Measurements from ENCODE around the gene LPP.
"Not testable (repeated sequence)": the region's sequence is repeated elsewhere in the genome, so short reads cannot be mapped to it uniquely, and the experiment has no call there.

The LPP gene

GRCh38 chr3:188440340-188440972 lies 286.5 kb downstream of the LPP start:
- DNase-seq (ENCODE audit: extremely low spot score) = no peak
- ChIA-PET POLR2A (no interaction called here), CTCF (no interaction called here)
- TF ChIP-seq, protein P1, sequence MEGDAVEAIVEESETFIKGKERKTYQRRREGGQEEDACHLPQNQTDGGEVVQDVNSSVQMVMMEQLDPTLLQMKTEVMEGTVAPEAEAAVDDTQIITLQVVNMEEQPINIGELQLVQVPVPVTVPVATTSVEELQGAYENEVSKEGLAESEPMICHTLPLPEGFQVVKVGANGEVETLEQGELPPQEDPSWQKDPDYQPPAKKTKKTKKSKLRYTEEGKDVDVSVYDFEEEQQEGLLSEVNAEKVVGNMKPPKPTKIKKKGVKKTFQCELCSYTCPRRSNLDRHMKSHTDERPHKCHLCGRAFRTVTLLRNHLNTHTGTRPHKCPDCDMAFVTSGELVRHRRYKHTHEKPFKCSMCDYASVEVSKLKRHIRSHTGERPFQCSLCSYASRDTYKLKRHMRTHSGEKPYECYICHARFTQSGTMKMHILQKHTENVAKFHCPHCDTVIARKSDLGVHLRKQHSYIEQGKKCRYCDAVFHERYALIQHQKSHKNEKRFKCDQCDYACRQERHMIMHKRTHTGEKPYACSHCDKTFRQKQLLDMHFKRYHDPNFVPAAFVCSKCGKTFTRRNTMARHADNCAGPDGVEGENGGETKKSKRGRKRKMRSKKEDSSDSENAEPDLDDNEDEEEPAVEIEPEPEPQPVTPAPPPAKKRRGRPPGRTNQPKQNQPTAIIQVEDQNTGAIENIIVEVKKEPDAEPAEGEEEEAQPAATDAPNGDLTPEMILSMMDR (IDR thresholded peaks at IDR 0.05; ENCODE audit: control extremely low read depth, extremely low read depth, low read depth, missing control alignments) = no peak

DNA sequence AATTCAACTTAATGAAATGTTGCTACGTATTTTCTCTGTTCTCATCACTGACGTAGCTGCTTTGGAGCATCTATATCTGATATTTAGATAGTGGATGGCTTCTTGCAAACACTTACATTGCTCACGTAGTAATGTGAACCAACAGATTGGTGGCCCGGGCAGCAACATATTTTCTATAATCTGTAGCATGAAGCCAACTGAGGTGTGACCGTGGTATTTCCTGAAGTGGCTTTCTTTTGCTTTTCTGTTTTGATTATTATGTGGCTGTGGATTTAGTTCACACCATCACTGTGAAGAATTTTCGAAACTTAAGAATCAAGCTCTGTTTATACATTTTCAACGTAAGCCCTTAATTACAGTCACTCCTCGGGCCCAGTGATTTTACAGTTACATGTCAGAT lies 288.5 kb downstream of the LPP start:
- ChIA-PET POLR2A (no interaction called here), CTCF (interaction anchor here (0.7 kb wide), 1 partner anchor 25 kb away, joined by 3 read pairs; no protein-coding TSS in a partner anchor)
- TF ChIP-seq, protein P1 (IDR thresholded peaks at IDR 0.05; ENCODE audit: control extremely low read depth, extremely low read depth, low read depth, missing control alignments) = no peak
- DNase-seq (ENCODE audit: extremely low spot score) = no peak

- POLR2A ChIA-PET; CTCF ChIA-PET; DNase-seq (ENCODE audit: extremely low spot score): not testable (repeated sequence)
These were observed 291.2 kb downstream of the LPP start for GRCh38 chr3:188445175-188445574.

GRCh38 chr3:188446014-188446413 lies 292.1 kb downstream of the LPP start:
- DNase-seq (ENCODE audit: extremely low spot score) = peak; percentile 7
- CTCF ChIA-PET = interaction anchor here (1.1 to 1.6 kb wide), 2 partner anchors 9 to 28 kb away, joined by 3 read pairs; no protein-coding TSS in a partner anchor
- TF ChIP-seq, protein P1 (IDR thresholded peaks at IDR 0.05; ENCODE audit: control extremely low read depth, extremely low read depth, low read depth, missing control alignments) = no peak
- POLR2A ChIA-PET = no interaction called here

DNA sequence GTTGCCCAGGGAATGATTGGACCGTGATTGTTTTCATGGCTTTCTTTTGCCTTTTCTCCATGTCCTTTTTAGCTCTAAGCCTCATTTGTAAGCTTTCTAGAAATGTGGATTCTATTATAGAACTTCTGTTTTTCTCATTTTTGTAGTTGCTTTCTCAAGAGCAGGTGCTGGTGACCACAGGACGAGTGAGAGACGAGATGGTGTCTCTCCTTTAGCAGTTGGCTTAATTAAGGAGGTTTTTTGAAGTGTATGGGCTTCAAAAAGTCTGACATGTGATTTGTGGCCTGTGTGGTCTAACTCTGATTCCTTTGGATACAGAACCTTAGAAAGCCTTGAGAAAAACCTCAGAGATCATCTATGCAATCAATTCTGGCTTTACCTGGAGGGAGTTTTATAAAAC lies 292.8 kb downstream of the LPP start:
- CTCF ChIA-PET = interaction anchor here (1.1 to 1.6 kb wide), 2 partner anchors 8 to 27 kb away, joined by 3 read pairs; no protein-coding TSS in a partner anchor
- TF ChIP-seq, protein P1 (IDR thresholded peaks at IDR 0.05; ENCODE audit: control extremely low read depth, extremely low read depth, low read depth, missing control alignments) = no peak
- peak; percentile 11 for DNase-seq (ENCODE audit: extremely low spot score)
- POLR2A ChIA-PET = no interaction called here

- TF ChIP-seq, protein P1 (IDR thresholded peaks at IDR 0.05; ENCODE audit: control extremely low read depth, extremely low read depth, low read depth, missing control alignments) = no peak
- no peak for DNase-seq (ENCODE audit: extremely low spot score)
- ChIA-PET POLR2A (no interaction called here), CTCF (interaction anchor here (1.5 kb wide), 1 partner anchor 10 kb away, joined by 3 read pairs; no protein-coding TSS in a partner anchor)
These were observed 294.9 kb downstream of the LPP start for GRCh38 chr3:188448813-188449212.

DNA sequence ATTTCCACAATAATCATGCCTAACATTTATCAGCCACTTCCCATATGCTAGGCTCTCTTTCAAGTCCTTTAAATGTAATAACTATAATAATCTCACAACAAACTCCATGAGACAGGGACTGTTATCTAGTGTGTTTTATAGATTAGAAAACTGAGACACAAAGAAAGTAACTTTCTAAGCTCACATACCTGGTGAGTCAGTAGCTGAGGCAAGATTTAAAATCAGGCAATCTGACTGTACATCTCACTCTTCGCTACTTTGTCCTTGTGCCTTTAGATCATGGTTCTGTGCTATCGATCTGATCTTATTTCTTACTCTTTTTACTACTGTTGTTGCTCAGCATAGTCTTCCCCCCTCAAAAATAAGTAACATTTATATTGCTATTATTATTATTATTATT lies 295.5 kb downstream of the LPP start:
- ChIA-PET CTCF (interaction anchor here (1.5 kb wide), 1 partner anchor 10 kb away, joined by 3 read pairs; no protein-coding TSS in a partner anchor), POLR2A (no interaction called here)
- TF ChIP-seq, protein P1 (IDR thresholded peaks at IDR 0.05; ENCODE audit: control extremely low read depth, extremely low read depth, low read depth, missing control alignments) = no peak
- DNase-seq (ENCODE audit: extremely low spot score) = no peak
